SH-SY5Y (cell line): ENCODE measurements around the gene FOXD1.

ENCODE experiments used
- GATA2 ChIP-seq: IDR thresholded peaks from 2 replicates; pipeline ENCODE4 v1.6.1; 2011; ENCODE audit warnings: mild to moderate bottlenecking, low read depth, low read length
- GATA3 ChIP-seq: IDR thresholded peaks from 2 replicates; pipeline ENCODE4 v1.6.1; 2011; ENCODE audit warnings: low read depth, mild to moderate bottlenecking, low read length, moderate library complexity

DNA sequence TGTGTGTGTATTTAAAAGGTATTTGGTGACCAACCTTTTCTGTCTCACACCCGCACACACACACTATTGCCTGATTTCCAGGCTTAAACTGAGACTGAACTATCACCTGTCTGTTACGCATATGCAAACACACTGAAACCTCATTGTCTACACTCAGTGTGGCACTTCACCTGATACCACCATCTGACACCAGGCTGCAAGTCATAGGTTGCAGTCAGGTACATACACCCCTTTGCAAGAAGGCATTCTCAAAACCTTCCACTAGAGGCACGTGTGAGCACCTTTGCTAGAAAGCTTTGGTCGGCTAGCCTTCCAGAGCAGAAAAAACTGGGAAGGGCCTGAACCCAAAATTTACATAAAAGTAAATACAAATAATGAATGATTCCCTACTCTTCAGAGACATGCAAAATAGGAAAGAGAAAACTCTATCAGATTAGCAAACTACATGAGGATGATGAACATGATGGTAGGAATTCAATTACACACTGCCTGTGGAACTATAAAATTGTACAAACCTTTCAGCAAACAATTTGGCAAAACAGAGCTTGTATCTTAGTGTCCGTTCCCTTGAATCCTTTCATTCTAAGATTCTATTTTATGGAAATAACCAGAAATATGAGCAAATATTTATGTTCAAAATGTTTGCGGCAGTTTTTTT, 5.9 kb upstream of the FOXD1 start:
- no peak for TF ChIP-seq GATA3
- TF ChIP-seq GATA2: no peak
